CD14-positive monocyte (primary cell): Measurements from ENCODE around the gene COL15A1. TPM values are rescaled to one million over a fixed set of nuclear protein-coding genes. Genes with fewer than 3 reads are reported as not detected.
A peak's percentile ranks its signal among the peaks of the same experiment; 100 is the strongest.

Experiments
- DNase-seq, 3 donors: peaks; one replicate each; pipeline ENCODE4 v3.0.0-alpha.2; 2011 to 2022
- H2AFZ ChIP-seq: 2 replicates; pipeline ENCODE4 v1.6.0; 2012; ENCODE audit warnings: mild to moderate bottlenecking, low read depth, low read length, inconsistent platforms; ENCODE audit not compliant: insufficient read depth, poor library complexity, severe bottlenecking
- H3K27ac ChIP-seq, 2 donors: 1 replicate in 1 of 2; 2 replicates in 1 of 2; pipeline ENCODE4 v1.5.1; 2012 to 2013; ENCODE audit warnings: low read length in 2 of 2, control low read depth in 1 of 2, inconsistent platforms in 1 of 2, low read depth in 1 of 2, mild to moderate bottlenecking in 1 of 2
- H3K27me3 ChIP-seq, 2 donors: one replicate each; pipeline versions ENCODE4 v1.6.0 to v1.6.1; 2011 to 2013; ENCODE audit warnings: low read length in 2 of 2; ENCODE audit not compliant: control insufficient read depth in 2 of 2, insufficient read depth in 2 of 2
- H3K36me3 ChIP-seq, 2 donors: replicated peaks in 1 of 2; 1 replicate in 1 of 2; 2 replicates in 1 of 2; pipeline versions ENCODE4 v1.5.1 to v1.6.1; 2012 to 2013; ENCODE audit warnings: low read length in 2 of 2, control low read depth in 1 of 2, inconsistent platforms in 1 of 2, mild to moderate bottlenecking in 1 of 2; ENCODE audit not compliant: insufficient read depth in 2 of 2, control insufficient read depth in 1 of 2
- H3K4me1 ChIP-seq, 2 donors: 1 replicate in 1 of 2; 2 replicates in 1 of 2; pipeline versions ENCODE4 v1.5.1 to v1.6.1; 2012 to 2013; ENCODE audit warnings: low read length in 2 of 2, control low read depth in 1 of 2, inconsistent platforms in 1 of 2, mild to moderate bottlenecking in 1 of 2, moderate library complexity in 1 of 2; ENCODE audit not compliant: insufficient read depth in 2 of 2, control insufficient read depth in 1 of 2
- H3K4me2 ChIP-seq: replicated peaks from 2 replicates; pipeline ENCODE3; 2012; ENCODE audit warnings: low read length, moderate library complexity, mild to moderate bottlenecking; ENCODE audit not compliant: poor library complexity, severe bottlenecking; ENCODE audit errors: extremely low read depth
- H3K4me3 ChIP-seq, 3 experiments: fragments of 200-600 bp in 1 of 3; sonication (generic) in 1 of 3; replicated peaks in 1 of 3; 1 replicate in 2 of 3; 2 replicates in 1 of 3; pipeline ENCODE4 v1.5.1; 2011 to 2013; ENCODE audit warnings: low read length in 3 of 3, mild to moderate bottlenecking in 3 of 3, control low read depth in 2 of 3, low read depth in 2 of 3, inconsistent platforms in 1 of 3, moderate library complexity in 1 of 3
- H3K79me2 ChIP-seq: 2 replicates; pipeline ENCODE4 v1.6.0; 2012; ENCODE audit warnings: mild to moderate bottlenecking, control low read depth, inconsistent platforms, low read length, moderate library complexity; ENCODE audit not compliant: insufficient read depth
- H3K9ac ChIP-seq: 2 replicates; pipeline ENCODE4 v1.6.0; 2017; ENCODE audit warnings: low read length, mild to moderate bottlenecking; ENCODE audit not compliant: insufficient read depth, poor library complexity, severe bottlenecking
- H3K9me3 ChIP-seq, 2 donors: replicated peaks in 1 of 2; 1 replicate in 1 of 2; 2 replicates in 1 of 2; pipeline versions ENCODE4 v1.5.1 to v1.6.1; 2012 to 2013; ENCODE audit warnings: low read length in 2 of 2, control low read depth in 1 of 2; ENCODE audit not compliant: control insufficient read depth in 1 of 2, insufficient read depth in 1 of 2
- H4K20me1 ChIP-seq: 2 replicates; pipeline ENCODE4 v1.6.0; 2012; ENCODE audit warnings: mild to moderate bottlenecking, low read length, control low read depth, moderate library complexity; ENCODE audit not compliant: insufficient read depth
- H3K27ac Mint-ChIP-seq, 7 donors: one replicate each; pipeline ENCODE4 v1.8.0; 2020; ENCODE audit warnings: mild to moderate bottlenecking in 7 of 7, mixed read lengths in 7 of 7, moderate library complexity in 6 of 7, inconsistent platforms in 2 of 7
- H3K27me3 Mint-ChIP-seq, 3 donors: one replicate each; pipeline ENCODE4 v1.8.0; 2021 to 2022; ENCODE audit warnings: low read depth in 3 of 3, mild to moderate bottlenecking in 3 of 3, mixed read lengths in 3 of 3, moderate library complexity in 3 of 3, inconsistent platforms in 1 of 3
- H3K36me3 Mint-ChIP-seq, 2 donors: one replicate each; pipeline ENCODE4 v1.8.0; 2020; ENCODE audit warnings: mixed read lengths in 2 of 2, inconsistent platforms in 1 of 2, mild to moderate bottlenecking in 1 of 2
- H3K4me1 Mint-ChIP-seq: one replicate; pipeline ENCODE4 v1.8.0; 2020; ENCODE audit warnings: mild to moderate bottlenecking, mixed read lengths
- H3K4me3 Mint-ChIP-seq, 2 donors: one replicate each; pipeline ENCODE4 v1.8.0; 2020; ENCODE audit warnings: mild to moderate bottlenecking in 2 of 2, mixed read lengths in 2 of 2, moderate library complexity in 1 of 2
- H3K9me3 Mint-ChIP-seq, 7 donors: one replicate each; pipeline ENCODE4 v1.8.0; 2020 to 2022; ENCODE audit warnings: mixed read lengths in 7 of 7, mild to moderate bottlenecking in 6 of 7, moderate library complexity in 6 of 7, inconsistent platforms in 2 of 7
- WGBS: methylation state at CpG from one replicate; pipeline ENCODE4 v1.1.5; 2013; ENCODE audit warnings: missing lambda C conversion rate; ENCODE audit not compliant: insufficient coverage; 5-methylcytosine and 5-hydroxymethylcytosine counted together
- intact Hi-C, 2 donors: fragments of 100-400 bp; cut with micrococcal nuclease; formaldehyde crosslinking; loops; one replicate each; pipeline versions ENCODE4 v1.15.0 to v1.15.1; 2023
- polyA plus RNA-seq, 3 donors: library from polyadenylated mRNA; depleted of rRNA in 1 of 3; unstranded in 2 of 3; stranded (reverse) in 1 of 3; fragments of 300-500 nt in 2 of 3; fragments of >200 nt in 1 of 3; fragmentation: Illumina TruSeq in 2 of 3; gene quantifications; 1 replicate in 2 of 3; 2 replicates in 1 of 3; pipeline ENCODE4 v1.2.3, GENCODE V29; 2012 to 2021
- TF ChIP-seq, protein P1 (sequence below): fragments of 200-600 bp; IDR thresholded peaks from one replicate; pipeline ENCODE4 v1.8.0; 2022; ENCODE audit warnings: antibody characterized with exemption, mild to moderate bottlenecking

The COL15A1 gene
- polyA plus RNA-seq, 3 donors = 0.03 to 0.14 (median 0.11) TPM

DNA sequence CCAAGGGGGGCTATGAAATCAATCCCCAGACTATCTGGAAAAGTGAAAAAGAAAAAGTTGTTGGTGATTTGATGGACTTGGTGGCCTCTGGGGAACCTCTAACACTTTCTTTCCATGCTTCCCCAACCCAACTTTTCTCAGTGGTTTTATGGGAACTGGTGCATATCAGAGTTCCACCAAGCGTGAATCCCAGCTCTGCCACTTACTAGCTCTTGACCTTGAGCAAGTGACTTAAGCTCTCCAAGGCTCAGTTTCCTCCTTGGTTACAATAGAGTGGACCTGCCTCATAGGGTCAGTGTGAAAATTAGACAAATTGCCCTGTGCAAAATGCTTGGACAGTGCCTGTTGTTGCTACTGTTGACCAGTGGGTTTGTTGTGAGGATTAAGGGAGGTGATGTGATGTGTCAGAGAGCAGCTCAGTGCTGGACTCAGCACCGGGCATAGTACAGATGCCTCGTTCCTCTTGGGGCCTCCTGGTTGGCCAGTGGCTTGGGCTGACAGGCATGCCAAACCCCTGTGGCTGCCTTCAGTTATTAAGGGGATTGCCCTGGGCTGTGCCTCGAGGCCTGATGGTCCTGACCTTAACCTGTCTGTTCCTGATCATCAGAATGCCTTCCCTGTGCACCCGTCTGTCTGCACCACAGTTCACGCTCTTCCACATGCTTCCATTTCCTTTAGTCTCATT is 49.3 kb downstream of the COL15A1 start:
- peak in 1 of 3 donors; percentile 15 for DNase-seq
- no peak overlapping the region for H3K4me3 ChIP-seq
- Mint-ChIP-seq H3K9me3 (peaks cover 0 to 13% (median 8%) of the 10 kb centered on the region in 7 donors), H3K36me3 (no peaks in the 10 kb centered on the region), H3K4me3 (peak overlapping the region in 1 of 2 donors; percentile 83), H3K4me1 (peaks cover 20% of the 10 kb centered on the region), H3K27me3 (peaks cover 23 to 42% (median 29%) of the 10 kb centered on the region in 3 donors), H3K27ac (peak overlapping the region in 5 of 7 donors; percentile 71 to 92 (median 79))
- no peaks in the 10 kb centered on the region for H3K79me2 ChIP-seq
- intact Hi-C loops = loop anchor here in 1 of 2 donors (10.0 kb wide), 1 partner anchor 112 kb away; the partner anchor contains the start of gene TGFBR1
- H3K27ac ChIP-seq = no peak overlapping the region
- H3K9ac ChIP-seq = no peak overlapping the region
- peaks cover 13 to 17% of the 10 kb centered on the region in 2 donors for H3K4me1 ChIP-seq
- TF ChIP-seq, protein P1, sequence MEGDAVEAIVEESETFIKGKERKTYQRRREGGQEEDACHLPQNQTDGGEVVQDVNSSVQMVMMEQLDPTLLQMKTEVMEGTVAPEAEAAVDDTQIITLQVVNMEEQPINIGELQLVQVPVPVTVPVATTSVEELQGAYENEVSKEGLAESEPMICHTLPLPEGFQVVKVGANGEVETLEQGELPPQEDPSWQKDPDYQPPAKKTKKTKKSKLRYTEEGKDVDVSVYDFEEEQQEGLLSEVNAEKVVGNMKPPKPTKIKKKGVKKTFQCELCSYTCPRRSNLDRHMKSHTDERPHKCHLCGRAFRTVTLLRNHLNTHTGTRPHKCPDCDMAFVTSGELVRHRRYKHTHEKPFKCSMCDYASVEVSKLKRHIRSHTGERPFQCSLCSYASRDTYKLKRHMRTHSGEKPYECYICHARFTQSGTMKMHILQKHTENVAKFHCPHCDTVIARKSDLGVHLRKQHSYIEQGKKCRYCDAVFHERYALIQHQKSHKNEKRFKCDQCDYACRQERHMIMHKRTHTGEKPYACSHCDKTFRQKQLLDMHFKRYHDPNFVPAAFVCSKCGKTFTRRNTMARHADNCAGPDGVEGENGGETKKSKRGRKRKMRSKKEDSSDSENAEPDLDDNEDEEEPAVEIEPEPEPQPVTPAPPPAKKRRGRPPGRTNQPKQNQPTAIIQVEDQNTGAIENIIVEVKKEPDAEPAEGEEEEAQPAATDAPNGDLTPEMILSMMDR = no peak
- H3K36me3 ChIP-seq = no peaks in the 10 kb centered on the region
- H3K27me3 ChIP-seq = peaks cover 0 to 7% of the 10 kb centered on the region in 2 donors
- H4K20me1 ChIP-seq = no peaks in the 10 kb centered on the region
- 77% methylated on average over 3 of the region's 6 CpGs for WGBS
- H3K4me2 ChIP-seq = no peak overlapping the region
- H3K9me3 ChIP-seq = no peaks in the 10 kb centered on the region
- H2AFZ ChIP-seq = no peak overlapping the region

DNA sequence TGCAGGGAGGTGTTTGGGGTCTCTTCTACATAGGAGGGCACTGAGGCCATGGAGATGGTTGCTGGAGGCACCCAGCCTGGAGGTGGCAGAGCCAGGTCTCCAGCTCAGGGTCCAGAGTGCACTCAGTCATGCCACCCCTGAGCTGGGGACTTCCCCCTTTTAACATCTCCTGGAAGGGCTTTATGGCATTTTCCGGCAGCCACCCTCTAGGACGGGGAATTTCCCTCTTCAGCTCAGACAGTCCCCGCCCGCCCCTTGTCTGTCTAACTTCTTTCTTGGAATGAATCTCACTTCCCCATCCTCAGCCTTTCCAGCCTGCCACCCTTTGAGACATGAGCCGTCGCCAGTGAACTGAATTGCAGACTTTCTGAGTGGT is 49.9 kb downstream of the COL15A1 start:
- H3K27ac ChIP-seq = no peak overlapping the region
- 0% methylated on average over 2 of the region's 6 CpGs for WGBS
- no peaks in the 10 kb centered on the region for H3K36me3 Mint-ChIP-seq
- H3K9me3 Mint-ChIP-seq = peaks cover 0 to 13% (median 8%) of the 10 kb centered on the region in 7 donors
- H3K4me1 ChIP-seq = peaks cover 13 to 17% of the 10 kb centered on the region in 2 donors
- H3K9ac ChIP-seq = no peak overlapping the region
- intact Hi-C loops = loop anchor here in 1 of 2 donors (10.0 kb wide), 1 partner anchor 111 kb away; the partner anchor contains the start of gene TGFBR1
- H2AFZ ChIP-seq = no peak overlapping the region
- peak; percentile 89 to 95 (median 93) for DNase-seq
- no peaks in the 10 kb centered on the region for H4K20me1 ChIP-seq
- H3K4me2 ChIP-seq = no peak overlapping the region
- peak overlapping the region in 6 of 7 donors; percentile 56 to 92 (median 78) for H3K27ac Mint-ChIP-seq
- TF ChIP-seq, protein P1 = no peak
- H3K36me3 ChIP-seq = no peaks in the 10 kb centered on the region
- H3K4me3 ChIP-seq = no peak overlapping the region
- no peaks in the 10 kb centered on the region for H3K79me2 ChIP-seq
- H3K4me1 Mint-ChIP-seq = peaks cover 20% of the 10 kb centered on the region
- peak overlapping the region in 1 of 2 donors; percentile 83 for H3K4me3 Mint-ChIP-seq
- H3K9me3 ChIP-seq = no peaks in the 10 kb centered on the region
- H3K27me3 Mint-ChIP-seq = peaks cover 28 to 47% (median 30%) of the 10 kb centered on the region in 3 donors
- H3K27me3 ChIP-seq = peaks cover 0 to 7% of the 10 kb centered on the region in 2 donors
